ENCODE results near the gene AGXT. TPM values are rescaled to one million over a fixed set of nuclear protein-coding genes. Genes with fewer than 3 reads are reported as not detected.

AGXT gene
- total RNA-seq, 1 experiment from 2014 or later, result not detected

DNA sequence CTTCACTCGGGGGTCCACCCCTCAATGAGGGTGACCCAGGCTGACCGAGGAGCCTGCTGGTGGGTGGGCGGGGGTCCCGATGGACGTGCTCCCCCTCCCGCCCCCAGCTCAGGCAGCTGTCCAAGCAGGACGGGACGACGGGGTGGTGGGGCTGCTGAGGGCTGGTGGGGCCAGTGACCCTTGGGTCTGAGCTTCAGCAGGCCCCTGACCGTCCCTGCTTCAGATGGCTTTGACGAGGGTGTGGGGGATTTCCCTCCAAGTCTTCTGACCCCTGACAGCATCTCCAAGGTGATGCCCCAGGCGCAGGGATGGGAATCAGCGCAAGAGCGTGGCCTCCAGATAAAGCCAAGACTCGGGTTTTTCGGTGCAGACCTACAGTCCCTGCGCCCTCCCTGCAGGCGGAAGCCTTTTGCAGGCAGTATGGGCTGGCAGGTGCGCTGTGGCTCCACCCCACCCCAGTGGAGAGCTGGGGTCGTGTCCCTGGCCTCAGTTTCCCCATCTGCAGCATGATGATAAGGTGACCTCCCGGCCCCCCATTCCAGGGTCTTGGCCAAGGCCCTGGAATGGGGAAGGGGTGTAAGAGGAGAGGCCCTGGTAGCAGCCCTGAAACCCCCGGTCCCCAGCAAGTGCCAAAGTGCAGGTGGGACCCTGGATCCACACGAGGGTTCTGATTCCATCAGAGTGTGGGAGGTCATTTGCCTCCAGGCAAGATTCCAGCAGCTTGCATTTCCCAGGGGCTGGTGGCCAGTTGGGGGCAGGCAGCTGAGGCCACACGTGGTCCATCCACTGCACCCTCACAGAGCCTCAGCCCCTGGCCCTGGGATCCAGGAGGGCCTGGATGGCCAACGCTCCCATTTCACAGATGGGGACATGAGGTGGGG lies 46.3 kb downstream of the AGXT start:
- DNase-seq (ENCODE audit: low spot score), result no peak

DNA sequence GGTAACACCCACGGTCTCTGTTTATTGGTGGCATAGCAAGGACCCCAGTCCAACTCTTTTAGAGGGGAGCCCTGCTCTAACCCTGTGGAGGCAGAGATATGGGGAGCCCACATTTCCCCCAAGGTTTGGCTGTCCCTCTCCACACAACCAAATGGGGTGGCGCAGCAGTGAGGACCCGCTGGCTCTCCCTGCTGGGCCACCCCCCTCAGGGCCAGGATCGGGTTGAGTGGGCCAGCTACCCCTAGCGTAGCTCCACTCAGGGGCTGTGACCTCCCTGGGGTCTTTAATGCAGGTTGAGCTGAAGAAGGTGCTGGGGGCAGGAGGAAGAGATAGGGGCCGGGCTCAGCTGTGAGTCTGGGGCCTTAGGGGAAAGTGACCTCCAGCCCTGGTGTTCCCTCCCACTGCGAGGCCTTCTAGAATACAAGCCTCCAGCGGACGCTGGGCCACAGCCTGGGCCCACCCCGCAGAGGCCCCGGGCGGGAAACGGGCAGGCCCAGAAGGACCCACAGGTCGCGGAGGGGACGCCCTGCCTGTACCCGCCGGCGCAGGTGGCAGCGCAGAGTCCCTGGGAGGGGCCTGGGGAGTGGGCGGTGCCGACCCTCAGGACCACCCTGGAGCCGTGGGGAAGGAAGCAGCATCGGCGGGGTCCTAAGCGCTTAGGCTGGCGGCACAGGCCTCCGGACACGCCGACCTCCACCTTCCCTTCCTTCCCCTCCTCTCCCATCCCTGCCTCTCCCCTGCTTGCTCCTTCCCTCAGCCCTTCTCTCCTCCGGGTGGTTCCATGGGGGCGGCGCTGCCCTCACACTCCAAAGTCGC lies 47.1 kb downstream of the AGXT start:
- no peak for DNase-seq (ENCODE audit: low spot score)

DNA sequence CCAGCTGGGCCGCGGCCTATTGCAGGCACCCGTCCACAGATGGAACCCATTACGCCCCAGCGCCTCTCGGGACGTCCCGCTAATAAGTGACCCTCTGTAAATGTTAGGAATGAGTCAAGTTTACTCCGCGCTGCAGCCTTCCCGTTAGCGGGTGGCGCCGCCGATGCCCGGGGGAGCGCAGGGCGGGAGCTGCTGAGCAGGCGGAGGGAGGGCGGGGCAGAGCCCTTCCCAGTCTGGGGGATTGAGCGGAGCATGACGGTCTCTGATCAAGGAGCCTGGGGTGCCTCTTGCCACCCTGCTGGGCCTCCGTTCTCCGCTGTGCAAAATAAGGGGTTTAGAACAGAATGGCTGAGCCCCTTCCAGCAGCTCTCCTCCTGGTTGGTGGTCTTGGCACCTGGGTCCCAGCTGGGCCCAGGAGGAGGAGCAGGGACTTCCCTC lies 48.0 kb downstream of the AGXT start:
- DNase-seq (ENCODE audit: low spot score), result no peak

DNA sequence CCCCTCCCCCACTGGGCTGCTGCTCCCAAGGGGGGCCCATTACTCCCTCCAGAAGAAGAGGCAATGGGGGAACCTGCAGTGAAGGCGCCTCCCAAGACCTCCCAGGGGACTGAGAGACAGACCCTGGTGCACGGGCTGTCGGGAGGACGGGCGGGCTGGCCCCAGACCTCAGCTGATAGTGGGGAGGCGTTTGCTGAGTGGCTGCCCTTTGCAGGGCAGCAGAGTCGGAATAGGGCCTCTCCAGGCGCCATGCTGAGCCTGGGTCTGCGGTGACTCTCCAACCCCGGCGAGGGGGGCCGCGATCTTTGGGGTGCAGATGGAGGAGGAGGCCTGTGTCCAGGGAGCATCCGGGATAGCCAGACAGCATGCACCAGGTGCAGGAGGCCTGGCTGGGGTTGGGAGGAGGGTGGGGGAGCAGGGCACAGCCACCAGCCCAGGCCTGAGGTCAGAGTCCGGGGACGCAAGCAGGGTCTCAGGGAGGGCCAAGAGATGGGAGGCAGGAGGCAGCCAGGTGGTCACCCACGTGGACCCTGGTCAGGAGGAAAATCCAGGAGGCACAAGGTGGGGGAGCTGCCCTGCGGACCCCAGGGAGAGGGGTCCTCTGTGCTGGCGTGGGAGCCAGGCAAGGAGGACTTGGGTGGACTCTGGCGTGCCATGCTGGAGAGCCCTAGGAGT lies 48.5 kb downstream of the AGXT start:
- no peak for DNase-seq (ENCODE audit: low spot score)

DNA sequence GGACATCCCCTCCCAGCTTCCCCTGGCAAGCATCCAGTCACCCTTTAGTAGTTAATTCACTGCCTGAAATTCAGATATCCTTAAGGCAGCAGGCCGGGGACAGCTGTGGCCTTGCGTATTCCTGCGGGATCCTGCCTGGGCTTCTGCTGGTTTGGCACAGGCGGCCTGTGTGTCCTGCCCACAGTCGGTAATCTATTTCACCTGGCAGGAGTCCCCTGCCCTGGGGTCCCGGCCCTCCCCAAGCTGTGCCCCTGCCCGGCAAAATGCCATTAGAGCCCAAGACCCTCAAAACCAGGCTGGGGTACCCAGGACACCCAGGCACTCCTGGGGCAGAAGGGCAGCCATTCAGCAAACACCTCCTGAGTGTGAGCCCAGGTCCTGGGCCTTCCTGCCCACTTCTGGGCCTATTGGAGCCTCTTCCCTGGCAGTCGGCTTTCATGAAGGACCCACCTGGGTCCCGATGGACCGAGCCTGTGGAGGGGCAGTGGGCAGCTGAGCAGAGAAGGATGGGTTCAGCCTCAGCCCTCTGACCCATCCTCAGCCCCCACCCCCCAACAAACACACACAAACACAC lies 49.1 kb downstream of the AGXT start:
- no peak for DNase-seq (ENCODE audit: low spot score)

DNA sequence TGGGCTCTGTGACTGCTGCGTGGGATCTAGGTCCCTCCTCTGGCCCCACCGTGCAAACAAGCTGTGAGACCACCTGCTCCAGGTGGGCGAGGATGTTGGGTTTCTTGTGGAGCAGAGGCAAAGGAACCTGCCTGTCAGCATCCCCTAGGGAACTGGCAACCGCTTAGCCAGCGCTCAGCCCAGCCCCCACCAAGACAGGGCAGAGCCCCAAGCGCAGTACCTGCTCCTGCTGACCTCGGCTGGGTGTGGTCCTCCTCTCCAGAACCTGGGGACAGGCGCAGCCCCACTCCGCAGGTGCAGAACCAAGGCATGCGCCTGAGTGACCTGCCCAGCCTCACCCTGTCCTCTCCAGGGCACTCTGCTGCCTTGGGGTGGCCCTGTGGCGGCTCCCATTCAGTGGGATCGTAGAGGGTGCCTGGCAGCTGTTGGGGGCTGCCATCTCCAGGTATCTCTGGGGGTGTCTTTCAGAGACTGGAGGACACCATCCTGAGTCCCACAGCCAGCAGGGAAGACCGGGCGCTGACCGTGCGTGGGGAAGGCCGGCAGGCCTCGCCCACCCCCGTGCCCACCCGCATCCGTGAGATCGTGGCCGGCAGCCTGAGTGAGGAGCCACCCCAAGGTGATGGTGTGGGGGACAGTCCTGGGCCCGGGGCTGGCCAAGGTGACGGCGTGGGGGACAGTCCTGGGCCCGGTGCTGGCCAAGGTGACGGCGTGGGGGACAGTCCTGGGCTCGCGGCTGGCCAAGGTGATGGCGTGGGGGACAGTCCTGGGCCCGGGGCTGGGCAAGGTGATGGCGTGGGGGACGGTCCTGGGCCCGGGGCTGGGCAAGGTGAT lies 49.9 kb downstream of the AGXT start:
- DNase-seq (ENCODE audit: low spot score), result no peak

DNA sequence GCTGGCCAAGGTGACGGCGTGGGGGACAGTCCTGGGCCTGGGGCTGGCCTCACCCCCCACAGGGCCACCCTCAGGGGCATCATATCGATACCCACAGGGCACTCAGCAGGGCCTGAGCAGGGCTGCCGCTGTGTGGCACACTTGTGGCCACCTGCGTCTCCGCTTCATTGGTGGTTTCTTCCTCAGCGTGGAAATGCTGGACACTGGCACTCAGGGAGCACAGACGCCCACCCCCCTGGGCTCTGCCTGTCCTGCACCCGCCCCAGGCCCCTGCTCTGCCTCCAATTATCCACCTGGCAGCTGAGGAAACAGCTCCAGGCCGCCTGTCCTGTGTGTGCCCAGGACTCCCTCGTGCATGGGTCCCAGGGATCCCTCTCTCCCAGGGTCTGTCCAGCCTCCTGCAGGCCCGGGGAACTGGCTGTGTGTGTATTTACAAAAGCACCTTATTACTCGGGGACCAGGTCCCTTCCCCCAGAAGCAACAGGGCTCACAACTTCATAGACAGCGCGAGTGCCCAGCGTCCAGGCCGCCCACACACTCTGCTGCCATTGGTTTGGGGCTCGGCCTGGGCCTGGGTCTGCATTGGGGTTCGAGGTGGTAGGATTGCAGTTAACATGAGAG lies 50.6 kb downstream of the AGXT start:
- no peak for DNase-seq (ENCODE audit: low spot score)

DNA sequence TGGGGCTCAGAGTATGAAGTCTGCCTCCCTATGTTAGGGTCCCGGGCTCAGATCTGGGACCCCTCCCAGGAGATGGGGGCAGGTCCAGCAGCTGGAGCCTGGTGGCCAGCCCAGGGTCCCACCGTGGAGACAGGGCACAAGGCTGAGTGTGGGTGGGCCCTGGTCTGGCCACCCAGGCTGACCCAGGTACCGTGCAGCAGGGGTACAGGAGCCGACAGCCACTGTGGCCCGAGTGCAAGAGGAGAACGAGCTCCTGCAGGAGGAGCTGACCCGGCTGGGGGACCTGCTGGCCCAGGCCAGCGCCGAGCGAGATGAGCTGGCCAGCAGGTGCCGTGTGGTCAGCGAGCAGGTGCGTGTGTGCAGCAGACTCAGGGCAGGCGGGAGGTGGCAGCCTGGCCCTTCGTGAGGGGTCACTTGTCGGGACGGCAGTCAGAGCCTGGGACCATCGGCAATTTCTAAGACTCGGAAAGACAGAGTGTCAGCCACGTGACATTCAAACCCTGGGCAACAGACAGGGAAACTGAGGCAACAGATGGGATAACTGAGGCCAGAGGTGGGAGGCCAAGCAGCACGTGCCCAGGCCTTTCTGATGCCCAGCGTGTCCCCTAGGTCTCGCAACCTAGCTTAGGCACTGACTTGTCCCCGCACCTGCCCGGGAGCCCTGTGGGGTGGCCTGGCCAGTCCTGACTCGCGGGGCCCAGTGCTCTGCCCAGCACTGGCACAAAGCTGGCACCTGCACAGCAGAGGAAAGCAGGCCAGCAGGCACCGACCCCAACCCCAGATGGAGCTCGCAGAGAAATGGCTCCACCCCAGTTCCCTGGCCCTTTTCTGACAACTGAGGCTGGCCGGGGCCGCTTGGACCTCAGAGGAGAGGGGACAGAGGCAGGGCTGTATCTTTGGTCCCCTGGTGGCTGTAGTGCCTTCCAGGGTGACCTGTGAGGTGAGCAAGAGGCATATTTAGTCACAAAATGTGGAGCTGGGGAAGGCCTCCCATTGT lies 51.5 kb downstream of the AGXT start:
- DNase-seq (ENCODE audit: low spot score), result no peak

DNA sequence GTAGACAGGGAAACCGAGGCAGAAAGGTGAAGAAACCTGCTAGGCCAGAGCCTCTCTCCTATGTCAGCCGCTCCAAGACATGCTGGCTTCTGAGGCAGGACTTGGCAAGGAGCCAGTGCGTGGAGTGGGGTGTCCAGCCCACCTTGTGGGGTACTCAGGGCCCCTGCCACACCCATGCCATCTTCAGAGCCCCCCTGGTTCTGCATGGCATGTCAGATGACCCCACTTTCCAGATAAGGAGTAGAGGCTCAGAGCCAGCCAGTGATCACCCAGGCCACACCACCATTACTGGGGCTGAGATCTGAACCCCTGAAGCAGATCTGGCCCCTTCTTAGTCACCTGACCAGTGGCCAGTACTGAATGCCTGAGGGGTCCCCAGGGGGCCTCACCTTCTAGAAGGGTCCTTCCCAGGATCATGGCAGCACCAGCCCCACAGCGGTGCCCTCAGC lies 52.2 kb downstream of the AGXT start:
- peak; percentile 40 for DNase-seq (ENCODE audit: low spot score)

DNA sequence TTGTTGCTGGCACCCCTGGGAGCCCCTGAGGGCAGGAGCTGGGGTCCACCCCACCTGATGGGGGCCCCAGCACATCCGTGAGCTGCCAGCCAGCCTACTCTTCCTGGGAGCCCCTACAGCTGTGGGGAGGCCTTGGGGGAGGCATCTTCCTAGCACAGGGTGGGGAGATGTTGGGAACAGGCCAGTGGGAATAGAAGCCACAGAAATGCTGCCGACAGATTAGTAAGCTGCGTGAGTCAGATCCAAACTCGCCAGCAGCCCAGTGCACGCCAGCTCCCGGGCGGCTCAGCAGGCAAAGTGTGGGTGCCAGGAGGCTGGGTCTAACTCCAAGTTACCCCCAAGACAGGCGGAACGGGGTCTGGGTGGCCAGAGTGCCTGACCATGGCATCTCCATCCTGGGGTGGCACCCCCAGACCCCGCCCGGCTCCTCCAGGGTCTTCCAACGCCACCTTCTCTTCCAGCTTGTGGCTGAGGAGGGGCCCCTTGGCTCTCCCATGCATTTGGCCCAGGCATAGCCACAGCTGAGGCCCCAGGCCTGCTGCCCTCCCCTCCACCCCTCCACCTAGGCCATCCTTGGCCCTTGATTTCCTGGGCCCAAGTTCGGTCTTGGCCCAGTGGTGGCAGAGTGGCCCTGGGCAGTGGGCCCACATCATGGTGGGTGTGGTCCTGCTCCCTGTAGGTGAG lies 52.8 kb downstream of the AGXT start:
- peak; percentile 96 for DNase-seq (ENCODE audit: low spot score)

DNA sequence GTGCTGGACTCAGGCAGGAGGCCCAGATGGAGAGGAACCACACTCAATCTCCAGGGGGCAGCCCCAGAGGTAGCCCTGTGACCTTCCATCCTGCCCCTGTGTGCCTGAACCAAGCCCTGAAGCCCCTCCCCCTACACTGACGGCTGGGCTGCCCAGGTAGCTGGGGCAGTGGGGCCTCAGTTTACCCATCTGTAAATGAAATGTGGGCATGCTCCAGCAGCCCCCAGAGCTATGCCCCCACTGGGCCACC lies 53.3 kb downstream of the AGXT start:
- no peak for DNase-seq (ENCODE audit: low spot score)

DNA sequence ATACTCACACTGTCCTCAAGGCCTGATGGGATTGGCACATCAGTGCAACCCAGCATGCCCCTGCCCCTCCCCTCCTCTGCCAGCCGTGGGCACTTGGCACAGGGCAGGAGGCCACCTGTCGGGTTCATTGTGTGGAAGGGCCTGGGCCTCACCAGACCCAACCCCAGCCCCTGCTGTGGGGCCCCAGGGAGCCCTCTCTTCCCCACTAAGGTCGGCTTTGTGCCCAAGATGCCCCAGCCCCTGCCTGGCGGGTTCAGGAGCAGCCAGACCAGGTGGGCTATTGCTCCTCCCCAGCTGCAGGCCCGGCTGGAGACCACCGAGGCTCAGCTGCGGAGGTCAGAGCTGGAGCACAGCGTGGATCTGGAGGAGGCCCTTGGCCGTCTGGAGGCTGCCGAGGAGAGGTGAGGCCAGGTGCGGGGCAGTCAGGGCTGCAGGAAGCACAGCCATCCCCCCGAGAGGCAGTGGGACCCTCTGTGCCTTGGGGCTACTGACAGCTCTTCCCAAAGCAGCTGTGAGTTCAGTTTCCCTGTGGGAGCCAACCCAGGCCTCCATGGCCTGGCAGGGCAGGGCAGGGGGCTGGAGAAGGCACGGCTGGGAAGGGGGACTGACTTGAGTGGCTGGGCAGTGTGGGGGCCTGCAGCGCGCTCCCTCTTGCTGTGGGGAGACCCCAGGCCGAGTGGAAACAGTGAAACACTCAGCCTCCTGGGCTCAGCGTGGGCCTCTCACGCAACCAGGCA lies 53.8 kb downstream of the AGXT start:
- no peak for DNase-seq (ENCODE audit: low spot score)

DNA sequence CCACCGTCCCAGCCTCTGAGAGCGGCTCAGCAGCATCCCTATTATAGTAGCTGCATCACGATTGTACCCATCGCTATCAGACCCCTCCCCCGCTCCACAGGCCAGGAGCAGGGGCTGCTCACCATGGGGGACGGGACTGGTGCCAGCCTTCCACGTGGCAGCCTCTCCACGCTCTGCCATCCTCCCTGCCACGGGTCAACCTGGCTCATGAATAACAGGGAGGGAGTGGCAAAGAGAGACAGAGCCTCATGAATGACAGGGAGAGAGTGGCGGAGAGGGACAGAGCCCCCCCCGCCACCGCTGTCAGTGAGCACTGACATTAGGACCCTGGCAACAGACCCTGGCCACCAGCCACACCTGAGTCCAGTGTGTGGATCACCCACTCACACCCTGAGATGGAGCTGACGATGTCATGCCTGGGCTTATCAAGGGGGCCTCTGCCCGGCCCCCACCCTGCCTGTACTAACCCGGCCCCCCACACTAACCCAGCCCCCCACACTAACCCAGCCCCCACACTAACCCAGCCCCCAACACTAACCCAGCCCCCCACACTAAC lies 54.4 kb downstream of the AGXT start:
- peak; percentile 33 for DNase-seq (ENCODE audit: low spot score)

DNA sequence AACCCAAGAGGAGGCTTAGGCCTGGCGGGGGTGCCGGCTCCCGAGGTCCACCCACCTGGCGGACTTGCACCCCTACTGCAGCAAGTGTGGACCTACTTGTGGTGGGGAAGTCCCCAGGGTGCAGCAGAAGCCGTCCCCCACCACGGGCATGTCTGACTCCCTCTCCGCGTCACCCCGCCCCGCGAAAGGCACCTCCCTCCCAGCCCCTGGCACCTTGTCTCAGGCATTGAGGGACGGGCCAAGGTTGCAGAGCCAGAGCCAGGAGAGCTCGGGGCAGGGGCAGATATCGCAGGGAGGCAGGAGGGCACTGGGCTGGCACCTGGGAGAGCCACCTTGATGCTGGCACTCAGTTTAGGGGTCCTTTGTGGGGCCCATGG lies 56.6 kb downstream of the AGXT start:
- no peak for DNase-seq (ENCODE audit: low spot score)

DNA sequence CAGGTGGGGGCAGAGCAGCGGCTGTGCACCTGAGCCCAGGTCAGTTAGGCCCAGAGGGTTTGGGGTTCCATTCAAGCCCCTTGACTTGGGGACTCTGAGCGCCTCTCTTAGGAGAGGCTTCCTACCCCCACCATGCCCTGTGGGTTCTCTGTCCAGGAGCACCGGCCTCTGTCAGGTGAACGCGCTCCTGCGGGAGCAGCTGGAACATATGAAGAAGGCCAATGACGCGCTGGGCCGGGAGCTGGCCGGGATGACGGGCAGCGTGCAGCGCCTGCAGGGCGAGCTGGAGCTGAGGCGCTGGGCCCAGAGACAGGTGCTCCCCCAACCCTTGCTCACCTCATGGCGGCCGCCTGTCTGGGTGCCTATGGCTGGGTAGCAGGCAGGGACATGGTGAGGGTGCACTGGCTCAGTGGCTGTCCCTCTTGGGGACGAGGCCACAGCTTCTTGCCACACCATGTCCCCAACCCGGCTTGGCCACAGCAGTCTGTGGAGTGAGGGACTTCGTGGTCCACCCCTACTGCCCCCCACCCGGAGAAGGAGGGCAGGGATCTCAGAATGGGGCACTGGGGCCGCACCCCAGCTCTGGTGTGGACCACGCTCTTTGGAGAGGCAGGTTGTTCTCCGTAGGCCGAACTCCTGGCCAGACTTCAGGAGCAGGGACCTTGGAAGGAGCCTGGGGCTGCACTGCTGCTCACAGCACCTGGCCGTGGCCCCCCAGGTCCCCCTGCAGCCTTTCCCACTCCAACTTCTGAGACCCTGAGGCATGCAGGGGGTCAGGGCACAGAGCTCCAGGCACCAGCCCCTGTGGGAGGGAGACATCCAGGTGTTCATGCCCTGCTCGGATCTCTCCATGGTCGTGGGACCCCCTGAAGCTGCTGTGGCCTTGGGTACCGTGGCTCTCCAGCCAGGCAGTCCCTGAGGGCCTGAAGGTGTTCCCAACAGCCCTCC lies 57.2 kb downstream of the AGXT start:
- DNase-seq (ENCODE audit: low spot score), result no peak

DNA sequence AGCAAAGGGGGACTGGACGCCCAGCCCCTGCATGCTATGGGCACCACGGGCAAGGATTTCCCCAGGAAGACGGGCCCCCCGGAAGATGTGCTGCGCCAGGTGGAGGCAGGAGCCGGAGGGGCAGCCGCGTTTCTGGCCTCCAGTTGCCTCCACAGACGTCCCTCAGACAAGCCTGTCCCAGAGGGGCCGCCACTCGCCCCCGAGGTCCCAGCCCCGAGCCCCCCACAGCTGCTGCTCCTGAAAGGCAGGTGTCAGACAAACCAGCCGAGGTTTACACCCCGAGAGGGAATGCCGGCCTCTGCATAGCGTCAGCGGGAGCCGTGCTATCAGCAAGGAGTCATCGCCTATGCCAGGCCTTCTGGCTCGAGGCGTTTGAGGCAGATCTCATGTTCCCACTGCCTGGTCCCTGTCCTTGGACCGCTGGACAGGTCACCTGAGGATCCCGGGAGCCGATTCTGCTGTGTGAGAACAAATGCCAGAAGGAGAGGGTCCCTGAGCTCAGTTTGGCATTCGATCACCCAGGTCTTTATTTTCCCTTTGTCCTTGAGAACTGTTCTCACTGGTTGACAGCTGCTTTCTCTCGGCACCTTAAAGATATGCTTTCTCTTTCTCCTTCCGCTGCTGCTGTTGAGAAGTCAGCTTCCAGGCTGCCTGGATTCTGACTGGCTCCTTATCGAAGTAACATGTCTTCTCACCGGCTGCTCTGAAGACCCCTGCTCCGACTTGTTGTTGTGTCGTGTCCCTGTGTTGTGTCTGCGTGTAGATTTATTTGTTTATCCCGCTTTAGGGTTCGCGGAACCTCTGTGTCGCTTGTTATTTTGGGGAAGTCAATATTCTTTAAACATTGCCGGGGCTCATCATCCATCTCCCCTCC lies 58.1 kb downstream of the AGXT start:
- DNase-seq (ENCODE audit: low spot score), result no peak
